Neural cell (in vitro differentiated cells): ENCODE results near the gene ANKRD6. TPM values are rescaled to one million over a fixed set of nuclear protein-coding genes. Genes with fewer than 3 reads are reported as not detected.

Experiments
- H2AFZ ChIP-seq: fragments of 200-600, 300-800 bp; sonication (generic), shearing (Covaris generic); 2 replicates; pipeline ENCODE4 v1.6.0; 2014; ENCODE audit warnings: low read depth, mild to moderate bottlenecking, antibody characterized with exemption, low read length, moderate library complexity
- H3F3A ChIP-seq: fragments of 200-600 bp; shearing (Covaris generic); 2 replicates; pipeline ENCODE4 v1.6.1; 2016; ENCODE audit warnings: mild to moderate bottlenecking, moderate library complexity, mixed read lengths, antibody characterized with exemption, low read length; ENCODE audit not compliant: insufficient read depth, poor library complexity, severe bottlenecking
- H3K27ac ChIP-seq: fragments of 200-600, 300-800 bp; sonication (generic), shearing (Covaris generic); 2 replicates; pipeline ENCODE4 v1.5.1; 2014; ENCODE audit warnings: mild to moderate bottlenecking, low read length, moderate library complexity
- H3K27me3 ChIP-seq: fragments of 300-800, 200-600 bp; sonication (generic), shearing (Covaris generic); 2 replicates; pipeline ENCODE4 v1.6.0; 2014; ENCODE audit warnings: mild to moderate bottlenecking, low read depth, low read length, moderate library complexity; ENCODE audit not compliant: insufficient read depth
- H3K36me3 ChIP-seq: fragments of 300-800, 200-600 bp; sonication (generic), shearing (Covaris generic); 2 replicates; pipeline ENCODE4 v1.5.1; 2014; ENCODE audit warnings: mild to moderate bottlenecking, antibody characterized with exemption, low read length, moderate library complexity; ENCODE audit not compliant: insufficient read depth
- H3K4me2 ChIP-seq: fragments of 300-800, 200-600 bp; sonication (generic), shearing (Covaris generic); 2 replicates; pipeline ENCODE4 v1.6.0; 2014; ENCODE audit warnings: mild to moderate bottlenecking, low read length
- H3K4me3 ChIP-seq: fragments of 300-800, 200-600 bp; sonication (generic), shearing (Covaris generic); 2 replicates; pipeline ENCODE4 v1.5.1; 2014; ENCODE audit warnings: mild to moderate bottlenecking, low read length, moderate library complexity
- H3K79me2 ChIP-seq: fragments of 200-600 bp; shearing (Covaris generic); replicated peaks from 2 replicates; pipeline ENCODE4 v1.6.0; 2014; ENCODE audit warnings: mild to moderate bottlenecking, low read length, moderate library complexity; ENCODE audit not compliant: insufficient read depth
- H3K9ac ChIP-seq: fragments of 300-800, 200-600 bp; sonication (generic), shearing (Covaris generic); 2 replicates; pipeline ENCODE4 v1.6.1; 2016; ENCODE audit warnings: mild to moderate bottlenecking, low read length, mixed read lengths
- H3K9me2 ChIP-seq: fragments of 200-600 bp; shearing (Covaris generic); 2 replicates; pipeline ENCODE4 v1.6.1; 2016; ENCODE audit warnings: mild to moderate bottlenecking, low read length, mixed read lengths; ENCODE audit not compliant: insufficient read depth
- H3K9me3 ChIP-seq: fragments of 200-600, 300-800 bp; sonication (generic), shearing (Covaris generic); 2 replicates; pipeline ENCODE4 v1.6.1; 2016; ENCODE audit warnings: mild to moderate bottlenecking, mixed run types, low read length, moderate library complexity, mixed read lengths
- H4K20me1 ChIP-seq: fragments of 200-600 bp; shearing (Covaris generic); 2 replicates; pipeline ENCODE4 v1.6.1; 2016; ENCODE audit warnings: mild to moderate bottlenecking, mixed run types; ENCODE audit not compliant: insufficient read depth
- CTCF ChIP-seq: fragments of 450-650 bp; IDR thresholded peaks from 2 replicates; pipeline ENCODE4 v1.5.1; 2014; ENCODE audit warnings: antibody characterized with exemption, mild to moderate bottlenecking, moderate library complexity; ENCODE audit not compliant: poor library complexity, severe bottlenecking
- EP300 ChIP-seq: fragments of 450-650 bp; conservative IDR thresholded peaks from 2 replicates; pipeline ENCODE4 v1.6.1; 2014; ENCODE audit warnings: antibody characterized with exemption, mild to moderate bottlenecking, moderate library complexity; ENCODE audit not compliant: poor library complexity, severe bottlenecking
- EZH2 ChIP-seq: fragments of 200-600, 300-800 bp; shearing (Covaris generic), sonication (generic); IDR thresholded peaks from 2 replicates; pipeline ENCODE4 v1.6.1; 2014; ENCODE audit warnings: antibody characterized with exemption, low read length, borderline replicate concordance, mild to moderate bottlenecking; ENCODE audit not compliant: insufficient read depth, poor library complexity, severe bottlenecking
- MXI1 ChIP-seq: fragments of 450-650 bp; conservative IDR thresholded peaks from 2 replicates; pipeline ENCODE4 v1.6.1; 2014; ENCODE audit warnings: antibody characterized with exemption, mild to moderate bottlenecking; ENCODE audit not compliant: poor library complexity, severe bottlenecking
- POLR2AphosphoS5 ChIP-seq: IDR thresholded peaks from 2 replicates; pipeline ENCODE4 v1.6.1; 2012
- RAD21 ChIP-seq: fragments of 450-650 bp; conservative IDR thresholded peaks from 2 replicates; pipeline ENCODE4 v1.6.1; 2014; ENCODE audit warnings: antibody characterized with exemption, mild to moderate bottlenecking, moderate library complexity
- SMC3 ChIP-seq: fragments of 450-650 bp; conservative IDR thresholded peaks from 2 replicates; pipeline ENCODE4 v1.6.1; 2014; ENCODE audit warnings: antibody characterized with exemption, mild to moderate bottlenecking, moderate library complexity; ENCODE audit not compliant: poor library complexity
- TAF1 ChIP-seq: IDR thresholded peaks from 2 replicates; pipeline ENCODE4 v1.6.1; 2012; ENCODE audit warnings: low read depth
- polyA plus RNA-seq: library from polyadenylated mRNA; depleted of rRNA; stranded (reverse); fragments of >200 nt; gene quantifications from 2 replicates; pipeline ENCODE4 v1.2.3, GENCODE V29; 2014
- TF ChIP-seq, protein P1 (sequence below): IDR thresholded peaks from 2 replicates; pipeline ENCODE4 v1.6.1; 2012; ENCODE audit warnings: borderline replicate concordance

ANKRD6 gene
- polyA plus RNA-seq, 1 donor from 2014 or later = 43.5 TPM

- Histone ChIP-seq H3K9me2 (no peaks in the 10 kb centered on the region), H3K36me3 (no peaks in the 10 kb centered on the region), H3K9ac (no peak overlapping the region), H3F3A (no peaks in the 10 kb centered on the region), H3K27ac (no peak overlapping the region), H3K4me3 (no peak overlapping the region), H3K4me2 (no peak overlapping the region), H2AFZ (no peak overlapping the region), H4K20me1 (no peaks in the 10 kb centered on the region), H3K79me2 (no peaks in the 10 kb centered on the region), H3K27me3 (no peaks in the 10 kb centered on the region), H3K9me3 (no peaks in the 10 kb centered on the region)
- TF ChIP-seq, protein P1, sequence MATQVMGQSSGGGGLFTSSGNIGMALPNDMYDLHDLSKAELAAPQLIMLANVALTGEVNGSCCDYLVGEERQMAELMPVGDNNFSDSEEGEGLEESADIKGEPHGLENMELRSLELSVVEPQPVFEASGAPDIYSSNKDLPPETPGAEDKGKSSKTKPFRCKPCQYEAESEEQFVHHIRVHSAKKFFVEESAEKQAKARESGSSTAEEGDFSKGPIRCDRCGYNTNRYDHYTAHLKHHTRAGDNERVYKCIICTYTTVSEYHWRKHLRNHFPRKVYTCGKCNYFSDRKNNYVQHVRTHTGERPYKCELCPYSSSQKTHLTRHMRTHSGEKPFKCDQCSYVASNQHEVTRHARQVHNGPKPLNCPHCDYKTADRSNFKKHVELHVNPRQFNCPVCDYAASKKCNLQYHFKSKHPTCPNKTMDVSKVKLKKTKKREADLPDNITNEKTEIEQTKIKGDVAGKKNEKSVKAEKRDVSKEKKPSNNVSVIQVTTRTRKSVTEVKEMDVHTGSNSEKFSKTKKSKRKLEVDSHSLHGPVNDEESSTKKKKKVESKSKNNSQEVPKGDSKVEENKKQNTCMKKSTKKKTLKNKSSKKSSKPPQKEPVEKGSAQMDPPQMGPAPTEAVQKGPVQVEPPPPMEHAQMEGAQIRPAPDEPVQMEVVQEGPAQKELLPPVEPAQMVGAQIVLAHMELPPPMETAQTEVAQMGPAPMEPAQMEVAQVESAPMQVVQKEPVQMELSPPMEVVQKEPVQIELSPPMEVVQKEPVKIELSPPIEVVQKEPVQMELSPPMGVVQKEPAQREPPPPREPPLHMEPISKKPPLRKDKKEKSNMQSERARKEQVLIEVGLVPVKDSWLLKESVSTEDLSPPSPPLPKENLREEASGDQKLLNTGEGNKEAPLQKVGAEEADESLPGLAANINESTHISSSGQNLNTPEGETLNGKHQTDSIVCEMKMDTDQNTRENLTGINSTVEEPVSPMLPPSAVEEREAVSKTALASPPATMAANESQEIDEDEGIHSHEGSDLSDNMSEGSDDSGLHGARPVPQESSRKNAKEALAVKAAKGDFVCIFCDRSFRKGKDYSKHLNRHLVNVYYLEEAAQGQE = no peak
- no peak for TF ChIP-seq MXI1
- no peak for TF ChIP-seq TAF1
- TF ChIP-seq POLR2AphosphoS5 = no peak
Observed at GRCh38 chr6:89416796-89417195, 16.2 kb upstream of the ANKRD6 start.

- no peak overlapping the region for H3K27ac ChIP-seq
- no peak overlapping the region for H2AFZ ChIP-seq
Observed at GRCh38 chr6:89430201-89430962, 2.6 kb upstream of the ANKRD6 start.

More at GRCh38 chr6:89430201-89430962, 2.6 kb upstream of the ANKRD6 start:
- no peak overlapping the region for H3K9ac ChIP-seq
- H3K36me3 ChIP-seq = no peaks in the 10 kb centered on the region
- no peak overlapping the region for H3K4me2 ChIP-seq
- H4K20me1 ChIP-seq = no peaks in the 10 kb centered on the region
- H3F3A ChIP-seq = no peaks in the 10 kb centered on the region
- TF ChIP-seq EZH2 (no peak), MXI1 (no peak), RAD21 (no peak), TAF1 (no peak), EP300 (no peak), SMC3 (no peak), POLR2AphosphoS5 (no peak), CTCF (no peak)
- TF ChIP-seq, protein P1 = no peak
- H3K79me2 ChIP-seq = no peaks in the 10 kb centered on the region
- no peaks in the 10 kb centered on the region for H3K9me3 ChIP-seq
- H3K27me3 ChIP-seq = no peaks in the 10 kb centered on the region
- no peak overlapping the region for H3K4me3 ChIP-seq
- no peaks in the 10 kb centered on the region for H3K9me2 ChIP-seq
